ENCODE results near the gene MYO16. TPM values are rescaled to one million over a fixed set of nuclear protein-coding genes. Genes with fewer than 3 reads are reported as not detected.

Gene MYO16
- total and polyA plus RNA-seq, 8 donors, result 1.1 to 2.5 (median 1.7) TPM

GRCh38 chr13:109244566-109244965 lies 615.2 kb downstream of the MYO16 start:
- ATAC-seq (no peak), DNase-seq (no peak)
- H3K27ac ChIP-seq, result no peak overlapping the region
- intact Hi-C loops (cut with DNase I), result no loop called here
- H3K4me3 ChIP-seq, result no peak overlapping the region
- TF ChIP-seq CTCF (IDR thresholded peaks at IDR 0.05), result no peak
- H3K4me1 ChIP-seq, result no peaks in the 10 kb centered on the region
- no peaks in the 10 kb centered on the region for H3K36me3 ChIP-seq
- H3K27me3 ChIP-seq, result no peaks in the 10 kb centered on the region
- H3K9me3 ChIP-seq, result peaks cover 0 to 14% of the 10 kb centered on the region in 2 donors

- H3K36me3 ChIP-seq, result no peaks in the 10 kb centered on the region
- H3K4me3 ChIP-seq, result no peak overlapping the region
- no peak for TF ChIP-seq CTCF (IDR thresholded peaks at IDR 0.05)
- ATAC-seq, result no peak
- H3K27ac ChIP-seq, result no peak overlapping the region
- no peaks in the 10 kb centered on the region for H3K27me3 ChIP-seq
- intact Hi-C loops (cut with DNase I), result no loop called here
- no peak for DNase-seq
- no peaks in the 10 kb centered on the region for H3K4me1 ChIP-seq
- peaks cover 0 to 14% of the 10 kb centered on the region in 2 donors for H3K9me3 ChIP-seq
Measured at GRCh38 chr13:109246001-109246400, 616.6 kb downstream of the MYO16 start.

GRCh38 chr13:109249780-109250528 lies 620.5 kb downstream of the MYO16 start:
- H3K27ac ChIP-seq, result no peak overlapping the region
- TF ChIP-seq CTCF (IDR thresholded peaks at IDR 0.05), result no peak
- no peaks in the 10 kb centered on the region for H3K27me3 ChIP-seq
- no peaks in the 10 kb centered on the region for H3K4me1 ChIP-seq
- no peak overlapping the region for H3K4me3 ChIP-seq
- peaks cover 0 to 14% of the 10 kb centered on the region in 2 donors for H3K9me3 ChIP-seq
- intact Hi-C loops (cut with DNase I), result no loop called here
- DNase-seq (no peak), ATAC-seq (no peak)
- no peaks in the 10 kb centered on the region for H3K36me3 ChIP-seq

- Histone ChIP-seq H3K27ac (no peak overlapping the region), H3K4me1 (no peaks in the 10 kb centered on the region), H3K9me3 (peaks cover 0 to 14% of the 10 kb centered on the region in 2 donors), H3K27me3 (no peaks in the 10 kb centered on the region), H3K4me3 (no peak overlapping the region), H3K36me3 (no peaks in the 10 kb centered on the region)
- ATAC-seq (no peak), DNase-seq (no peak)
- intact Hi-C loops (cut with DNase I), result no loop called here
- no peak for TF ChIP-seq CTCF (IDR thresholded peaks at IDR 0.05)
Measured at GRCh38 chr13:109251956-109252355, 622.5 kb downstream of the MYO16 start.

GRCh38 chr13:109253316-109253715 lies 623.9 kb downstream of the MYO16 start:
- TF ChIP-seq CTCF (IDR thresholded peaks at IDR 0.05), result no peak
- H3K36me3 ChIP-seq, result no peaks in the 10 kb centered on the region
- ATAC-seq (no peak), DNase-seq (no peak)
- H3K27me3 ChIP-seq, result no peaks in the 10 kb centered on the region
- H3K27ac ChIP-seq, result no peak overlapping the region
- intact Hi-C loops (cut with DNase I), result no loop called here
- H3K4me1 ChIP-seq, result no peaks in the 10 kb centered on the region
- peaks cover 0 to 2% of the 10 kb centered on the region in 2 donors for H3K9me3 ChIP-seq
- no peak overlapping the region for H3K4me3 ChIP-seq

Data from left lung (tissue), 10 donors.